OCI-LY1 (cell line): Measurements from ENCODE around the gene BRME1.

Source experiments
- EZH2 ChIP-seq: fragments of 200-600 bp; sonication (generic), shearing (Covaris generic); IDR thresholded peaks from 2 replicates; pipeline ENCODE4 v1.8.0; 2017; ENCODE audit warnings: borderline replicate concordance, mixed run types, mild to moderate bottlenecking, antibody characterized with exemption, low read length, moderate library complexity, mixed read lengths
- TF ChIP-seq, protein P1 (sequence below): fragments of 200-600 bp; sonication (generic), shearing (Covaris generic); IDR thresholded peaks from 2 replicates; pipeline ENCODE4 v1.5.1; 2017; ENCODE audit warnings: mild to moderate bottlenecking, antibody characterized with exemption, low read length, moderate library complexity, mixed read lengths

DNA sequence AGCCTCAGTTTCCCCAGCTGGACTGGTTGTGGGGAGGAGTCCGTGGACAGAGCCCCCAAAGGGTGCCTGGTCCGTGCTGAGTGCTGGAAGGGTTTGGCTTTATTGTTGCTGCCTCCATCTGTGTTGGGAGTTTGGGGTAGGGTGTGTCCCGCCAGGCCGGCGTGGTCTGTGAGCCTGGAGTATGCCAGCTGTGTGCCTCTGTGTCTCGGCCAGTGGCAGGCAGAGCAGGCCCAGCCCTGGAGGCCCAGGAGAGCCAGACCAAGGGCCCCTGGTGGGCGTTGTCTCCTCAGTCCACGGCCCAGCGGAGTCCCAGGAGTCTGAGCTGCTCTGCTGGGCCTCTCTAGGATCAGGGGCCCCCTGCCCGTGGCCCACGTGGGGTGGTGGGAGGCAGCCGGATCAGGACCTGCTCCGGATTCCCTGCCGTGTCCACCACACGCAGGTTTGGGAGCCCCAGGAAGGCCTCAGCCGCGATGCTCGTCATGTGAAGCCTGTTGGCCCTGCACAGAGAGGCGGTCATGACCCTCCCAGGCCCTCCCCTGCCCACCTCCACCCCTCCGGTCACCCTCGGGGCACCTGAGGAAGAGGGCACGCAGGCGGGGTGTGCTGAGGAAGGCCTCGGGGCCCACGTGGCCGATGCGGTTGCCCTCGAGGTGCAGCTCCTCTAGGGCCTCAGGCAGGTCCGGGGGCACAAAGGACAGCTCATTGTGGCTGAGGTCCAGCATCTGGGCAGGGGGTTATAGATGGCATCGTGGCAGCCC lies 25.7 kb upstream of the BRME1 start:
- TF ChIP-seq, protein P1, sequence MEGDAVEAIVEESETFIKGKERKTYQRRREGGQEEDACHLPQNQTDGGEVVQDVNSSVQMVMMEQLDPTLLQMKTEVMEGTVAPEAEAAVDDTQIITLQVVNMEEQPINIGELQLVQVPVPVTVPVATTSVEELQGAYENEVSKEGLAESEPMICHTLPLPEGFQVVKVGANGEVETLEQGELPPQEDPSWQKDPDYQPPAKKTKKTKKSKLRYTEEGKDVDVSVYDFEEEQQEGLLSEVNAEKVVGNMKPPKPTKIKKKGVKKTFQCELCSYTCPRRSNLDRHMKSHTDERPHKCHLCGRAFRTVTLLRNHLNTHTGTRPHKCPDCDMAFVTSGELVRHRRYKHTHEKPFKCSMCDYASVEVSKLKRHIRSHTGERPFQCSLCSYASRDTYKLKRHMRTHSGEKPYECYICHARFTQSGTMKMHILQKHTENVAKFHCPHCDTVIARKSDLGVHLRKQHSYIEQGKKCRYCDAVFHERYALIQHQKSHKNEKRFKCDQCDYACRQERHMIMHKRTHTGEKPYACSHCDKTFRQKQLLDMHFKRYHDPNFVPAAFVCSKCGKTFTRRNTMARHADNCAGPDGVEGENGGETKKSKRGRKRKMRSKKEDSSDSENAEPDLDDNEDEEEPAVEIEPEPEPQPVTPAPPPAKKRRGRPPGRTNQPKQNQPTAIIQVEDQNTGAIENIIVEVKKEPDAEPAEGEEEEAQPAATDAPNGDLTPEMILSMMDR, result no peak
- TF ChIP-seq EZH2, result no peak
